Natural killer cell (primary cell): ENCODE data around the gene ESR2. TPM values are rescaled to one million over a fixed set of nuclear protein-coding genes. Genes with fewer than 3 reads are reported as not detected.

Source experiments
- ATAC-seq, 3 donors: fragments of 150-1000 bp in 2 of 3; fragments of 200-7000 bp in 1 of 3; cut with Tn5 transposase; 1 replicate in 1 of 3; 2 replicates in 2 of 3; pipeline ENCODE4 v1.10.0; 2021; ENCODE audit warnings: mild to moderate bottlenecking in 2 of 3, moderate library complexity in 2 of 3
- DNase-seq, 2 donors: peaks; one replicate each; pipeline versions ENCODE4 v3.0.0 to v3.0.0-alpha.2; 2013 to 2021; ENCODE audit warnings: mixed read lengths in 1 of 2
- H3K27ac ChIP-seq: one replicate; pipeline ENCODE4 v1.5.1; 2013; ENCODE audit warnings: mild to moderate bottlenecking, low read length
- H3K27me3 ChIP-seq: one replicate; pipeline ENCODE4 v1.6.1; 2013; ENCODE audit warnings: low read length; ENCODE audit not compliant: control insufficient read depth, insufficient read depth
- H3K36me3 ChIP-seq: one replicate; pipeline ENCODE4 v1.6.1; 2013; ENCODE audit warnings: low read length; ENCODE audit not compliant: control insufficient read depth, insufficient read depth
- H3K4me1 ChIP-seq: one replicate; pipeline ENCODE4 v1.6.1; 2013; ENCODE audit warnings: low read length; ENCODE audit not compliant: control insufficient read depth, insufficient read depth
- H3K4me3 ChIP-seq: one replicate; pipeline ENCODE4 v1.5.1; 2013; ENCODE audit warnings: low read length
- H3K9me3 ChIP-seq: one replicate; pipeline ENCODE4 v1.6.1; 2013; ENCODE audit warnings: low read length; ENCODE audit not compliant: control insufficient read depth, insufficient read depth
- H3K27ac Mint-ChIP-seq, 2 donors: one replicate each; pipeline ENCODE4 v1.8.0; 2022; ENCODE audit warnings: mild to moderate bottlenecking in 2 of 2, mixed read lengths in 2 of 2, moderate library complexity in 1 of 2
- H3K27me3 Mint-ChIP-seq, 2 donors: one replicate each; pipeline ENCODE4 v1.8.0; 2022; ENCODE audit warnings: low read depth in 2 of 2, mixed read lengths in 2 of 2
- H3K36me3 Mint-ChIP-seq: one replicate; pipeline ENCODE4 v1.8.0; 2022; ENCODE audit warnings: mixed read lengths
- H3K4me1 Mint-ChIP-seq, 2 donors: one replicate each; pipeline ENCODE4 v1.8.0; 2022; ENCODE audit warnings: mixed read lengths in 2 of 2
- H3K4me3 Mint-ChIP-seq: one replicate; pipeline ENCODE4 v1.8.0; 2022; ENCODE audit warnings: mild to moderate bottlenecking, moderate library complexity, mixed read lengths
- H3K9me3 Mint-ChIP-seq, 2 donors: one replicate each; pipeline ENCODE4 v1.8.0; 2022; ENCODE audit warnings: mixed read lengths in 2 of 2
- CTCF ChIP-seq: fragments of 200-600 bp; IDR thresholded peaks from one replicate; pipeline ENCODE4 v1.8.0; 2022; ENCODE audit warnings: antibody characterized with exemption
- WGBS: methylation state at CpG from one replicate; pipeline ENCODE4 v1.1.7; 2013; ENCODE audit warnings: missing lambda C conversion rate; ENCODE audit not compliant: insufficient coverage; 5-methylcytosine and 5-hydroxymethylcytosine counted together
- intact Hi-C: fragments of 100-400 bp; cut with micrococcal nuclease; formaldehyde crosslinking; loops from one replicate; pipeline ENCODE4 v1.14.2; 2022
- total RNA-seq, 4 donors: library from RNA; stranded (reverse); fragments of 120-200 nt in 1 of 4; gene quantifications; one replicate each; pipeline versions ENCODE4 v1.2.3 to v1.2.4, GENCODE V29; 2013 to 2022

The ESR2 gene
- total RNA-seq, 3 donors from 2014 or later (not counting 1 experiment from before 2014, with no cell fraction given), result 0.53 TPM; not detected in 2

- no peak overlapping the region for H3K4me3 Mint-ChIP-seq
- intact Hi-C loops, result no loop called here
These were observed 4.6 kb downstream of the ESR2 start for GRCh38 chr14:64289571-64289970.

DNA sequence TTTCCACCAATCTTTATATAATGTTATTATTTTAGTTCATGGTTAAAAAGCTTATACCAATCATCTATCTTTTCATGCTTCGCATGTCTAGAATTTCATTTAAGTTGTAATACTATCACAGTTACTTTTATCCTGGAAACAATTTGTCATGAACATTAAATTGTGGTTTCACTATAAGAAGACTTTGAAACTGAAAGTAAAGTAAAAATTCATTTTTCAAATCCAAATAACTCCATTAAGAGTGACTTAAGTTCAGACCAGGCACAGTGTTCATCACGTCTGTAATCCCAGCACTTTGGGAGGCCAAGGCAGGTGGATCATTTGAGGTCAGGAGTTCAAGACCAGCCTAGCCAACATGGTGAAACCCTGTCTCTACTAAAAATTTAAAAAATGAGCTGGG is 12.4 kb downstream of the ESR2 start:
- H3K36me3 Mint-ChIP-seq, result no peaks in the 10 kb centered on the region
- no peak for TF ChIP-seq CTCF
- WGBS, result 24% methylated on average over 1 of the region's 2 CpGs
- H3K27me3 Mint-ChIP-seq, result no peaks in the 10 kb centered on the region
- DNase-seq (no peak), ATAC-seq (no peak)
- intact Hi-C loops, result no loop called here
- H3K9me3 Mint-ChIP-seq, result no peaks in the 10 kb centered on the region
- Histone ChIP-seq H3K4me3 (no peak overlapping the region), H3K27ac (no peak overlapping the region), H3K4me1 (peaks cover 4% of the 10 kb centered on the region), H3K27me3 (no peaks in the 10 kb centered on the region), H3K36me3 (no peaks in the 10 kb centered on the region), H3K9me3 (no peaks in the 10 kb centered on the region)
- no peak overlapping the region for H3K4me3 Mint-ChIP-seq
- H3K4me1 Mint-ChIP-seq, result peaks cover 4 to 7% of the 10 kb centered on the region in 2 donors
- H3K27ac Mint-ChIP-seq, result peak overlapping the region in 1 of 2 donors; percentile 36

More at GRCh38 chr14:64289571-64289970, 4.6 kb downstream of the ESR2 start:
- no peak overlapping the region for H3K4me3 ChIP-seq
- no peak overlapping the region for H3K27ac ChIP-seq
- no peaks in the 10 kb centered on the region for H3K36me3 ChIP-seq
- Mint-ChIP-seq H3K27ac (no peak overlapping the region), H3K4me1 (peaks cover 12 to 13% of the 10 kb centered on the region in 2 donors), H3K9me3 (no peaks in the 10 kb centered on the region), H3K36me3 (no peaks in the 10 kb centered on the region), H3K27me3 (peaks cover 11% of the 10 kb centered on the region in 2 donors)
- TF ChIP-seq CTCF, result no peak
- H3K27me3 ChIP-seq, result peaks cover 13% of the 10 kb centered on the region
- peaks cover 9% of the 10 kb centered on the region for H3K4me1 ChIP-seq
- H3K9me3 ChIP-seq, result no peaks in the 10 kb centered on the region
- DNase-seq (no peak), ATAC-seq (no peak)
- 82% methylated on average over 1 of the region's 1 CpG for WGBS

GRCh38 chr14:64279704-64280668 is 14.2 kb downstream of the ESR2 start:
- no peaks in the 10 kb centered on the region for H3K36me3 ChIP-seq
- H3K27me3 ChIP-seq, result no peaks in the 10 kb centered on the region
- H3K36me3 Mint-ChIP-seq, result no peaks in the 10 kb centered on the region
- no peak overlapping the region for H3K4me3 ChIP-seq
- peaks cover 0 to 4% of the 10 kb centered on the region in 2 donors for H3K27me3 Mint-ChIP-seq
- H3K4me3 Mint-ChIP-seq, result no peak overlapping the region
- DNase-seq, result no peak
- peak; percentile 49 to 66 (median 49) for ATAC-seq
- WGBS, result 63% methylated on average over 11 of the region's 15 CpGs
- H3K4me1 ChIP-seq, result peaks cover 4% of the 10 kb centered on the region
- no peak for TF ChIP-seq CTCF
- H3K9me3 Mint-ChIP-seq, result no peaks in the 10 kb centered on the region
- peaks cover 4 to 7% of the 10 kb centered on the region in 2 donors for H3K4me1 Mint-ChIP-seq
- H3K27ac Mint-ChIP-seq, result no peak overlapping the region
- H3K27ac ChIP-seq, result no peak overlapping the region
- H3K9me3 ChIP-seq, result no peaks in the 10 kb centered on the region
- intact Hi-C loops, result no loop called here
